RWPE2 (cell line): ENCODE results near the gene CACNA1E.

Source experiments
- ATAC-seq: fragments of 200-7000 bp; cut with Tn5 transposase; 3 replicates; pipeline ENCODE4 v1.9.1; 2021; ENCODE audit warnings: low read depth
- DNase-seq: peaks from one replicate; pipeline ENCODE4 v3.0.0-alpha.2; 2020; ENCODE audit warnings: low spot score
- H3K27ac ChIP-seq: fragments of 450-650 bp; 2 replicates; pipeline ENCODE4 v1.5.1; 2017; ENCODE audit warnings: mild to moderate bottlenecking; ENCODE audit not compliant: poor library complexity, severe bottlenecking
- H3K27me3 ChIP-seq: fragments of 250-450 bp; sonication (Bioruptor Pico); 2 replicates; pipeline ENCODE4 v1.5.1; 2021; ENCODE audit warnings: mild to moderate bottlenecking, moderate library complexity; ENCODE audit not compliant: insufficient read depth, poor library complexity, severe bottlenecking
- H3K36me3 ChIP-seq: fragments of 250-450 bp; sonication (Bioruptor Pico); 2 replicates; pipeline ENCODE4 v1.5.1; 2020; ENCODE audit warnings: low read depth, mild to moderate bottlenecking, moderate library complexity
- H3K4me1 ChIP-seq: fragments of 250-450 bp; sonication (Bioruptor Pico); 2 replicates; pipeline ENCODE4 v1.5.1; 2021; ENCODE audit warnings: mild to moderate bottlenecking, moderate library complexity; ENCODE audit not compliant: insufficient read depth, poor library complexity, severe bottlenecking
- H3K4me3 ChIP-seq: fragments of 250-450 bp; sonication (Bioruptor Pico); 2 replicates; pipeline ENCODE4 v1.5.1; 2021; ENCODE audit warnings: mild to moderate bottlenecking, moderate library complexity; ENCODE audit not compliant: severe bottlenecking
- H3K9me3 ChIP-seq: fragments of 250-450 bp; sonication (Bioruptor Pico); 2 replicates; pipeline ENCODE4 v1.5.1; 2021; ENCODE audit warnings: mild to moderate bottlenecking, moderate library complexity; ENCODE audit not compliant: severe bottlenecking
- TF ChIP-seq, protein P1 (sequence below): fragments of 450-650 bp; IDR thresholded peaks from one replicate; pipeline ENCODE4 v1.5.1; 2017; ENCODE audit warnings: mild to moderate bottlenecking, moderate library complexity; ENCODE audit not compliant: poor library complexity, severe bottlenecking

Gene CACNA1E

DNA sequence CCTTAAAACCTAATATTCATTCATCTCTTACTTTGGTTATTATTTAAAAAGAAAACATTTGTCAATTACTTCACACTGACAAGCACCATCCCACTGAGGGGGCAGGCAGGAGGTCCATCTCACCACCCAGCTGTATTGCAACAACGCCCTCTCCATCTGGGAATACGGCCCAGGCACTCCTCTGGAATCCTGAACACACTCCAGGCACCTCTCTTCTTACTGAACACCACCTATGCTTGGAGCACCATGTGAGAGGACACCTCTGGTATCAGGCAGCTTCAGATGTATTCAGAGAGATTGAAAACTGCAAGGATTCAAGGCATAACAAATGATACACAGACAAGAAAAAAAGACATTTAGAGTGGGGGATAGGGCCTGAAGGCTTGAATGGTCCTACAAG lies 147.1 kb downstream of the CACNA1E start:
- DNase-seq (no peak), ATAC-seq (no peak)
- H3K4me3 ChIP-seq, result no peak overlapping the region
- H3K27me3 ChIP-seq, result no peaks in the 10 kb centered on the region
- no peaks in the 10 kb centered on the region for H3K4me1 ChIP-seq
- TF ChIP-seq, protein P1, sequence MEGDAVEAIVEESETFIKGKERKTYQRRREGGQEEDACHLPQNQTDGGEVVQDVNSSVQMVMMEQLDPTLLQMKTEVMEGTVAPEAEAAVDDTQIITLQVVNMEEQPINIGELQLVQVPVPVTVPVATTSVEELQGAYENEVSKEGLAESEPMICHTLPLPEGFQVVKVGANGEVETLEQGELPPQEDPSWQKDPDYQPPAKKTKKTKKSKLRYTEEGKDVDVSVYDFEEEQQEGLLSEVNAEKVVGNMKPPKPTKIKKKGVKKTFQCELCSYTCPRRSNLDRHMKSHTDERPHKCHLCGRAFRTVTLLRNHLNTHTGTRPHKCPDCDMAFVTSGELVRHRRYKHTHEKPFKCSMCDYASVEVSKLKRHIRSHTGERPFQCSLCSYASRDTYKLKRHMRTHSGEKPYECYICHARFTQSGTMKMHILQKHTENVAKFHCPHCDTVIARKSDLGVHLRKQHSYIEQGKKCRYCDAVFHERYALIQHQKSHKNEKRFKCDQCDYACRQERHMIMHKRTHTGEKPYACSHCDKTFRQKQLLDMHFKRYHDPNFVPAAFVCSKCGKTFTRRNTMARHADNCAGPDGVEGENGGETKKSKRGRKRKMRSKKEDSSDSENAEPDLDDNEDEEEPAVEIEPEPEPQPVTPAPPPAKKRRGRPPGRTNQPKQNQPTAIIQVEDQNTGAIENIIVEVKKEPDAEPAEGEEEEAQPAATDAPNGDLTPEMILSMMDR, result no peak
- H3K27ac ChIP-seq, result no peak overlapping the region
- H3K9me3 ChIP-seq, result no peaks in the 10 kb centered on the region
- H3K36me3 ChIP-seq, result no peaks in the 10 kb centered on the region

DNA sequence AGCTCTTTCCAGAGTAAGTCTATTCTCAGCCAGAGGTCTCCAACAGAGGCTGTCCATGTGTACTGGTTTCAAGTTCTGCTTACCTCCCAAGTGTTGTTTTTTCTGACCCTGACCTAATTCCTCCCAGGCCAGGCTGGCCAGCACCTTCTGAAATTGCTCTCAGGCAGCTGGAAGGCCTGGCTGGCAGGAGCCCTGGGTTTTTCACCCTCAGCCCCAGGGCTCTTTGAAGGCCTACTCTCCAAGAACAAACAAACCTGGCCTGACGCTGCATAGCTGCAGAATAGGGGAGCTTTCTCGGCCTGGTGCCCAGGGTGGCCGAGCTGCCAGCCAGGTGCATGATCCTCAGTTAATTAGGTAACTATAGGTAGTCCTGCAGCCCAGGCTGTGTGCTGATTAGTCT lies 147.5 kb downstream of the CACNA1E start:
- no peaks in the 10 kb centered on the region for H3K4me1 ChIP-seq
- no peak overlapping the region for H3K4me3 ChIP-seq
- TF ChIP-seq, protein P1, result no peak
- DNase-seq (no peak), ATAC-seq (no peak)
- no peak overlapping the region for H3K27ac ChIP-seq
- no peaks in the 10 kb centered on the region for H3K36me3 ChIP-seq
- H3K9me3 ChIP-seq, result no peaks in the 10 kb centered on the region
- no peaks in the 10 kb centered on the region for H3K27me3 ChIP-seq

DNA sequence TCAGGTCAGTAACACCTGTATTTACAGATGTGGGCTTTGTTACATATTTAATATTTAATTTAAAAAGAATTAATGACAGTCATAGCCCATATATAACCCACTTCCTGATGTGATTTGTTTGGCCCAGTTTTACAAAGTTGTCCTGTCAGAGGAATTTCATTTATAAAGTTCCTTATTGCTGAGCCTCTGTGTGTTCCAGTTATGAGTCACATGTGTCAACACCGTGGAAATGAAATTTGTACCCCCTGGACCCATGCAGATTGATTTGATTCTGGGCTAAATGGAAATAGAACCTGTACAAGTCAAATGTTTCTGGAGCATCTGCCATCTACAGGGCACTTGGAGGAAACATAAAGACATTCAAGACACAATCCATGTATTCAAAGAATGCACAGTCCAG lies 149.2 kb downstream of the CACNA1E start:
- Histone ChIP-seq H3K4me3 (no peak overlapping the region), H3K27ac (no peak overlapping the region), H3K27me3 (peaks cover under 1% of the 10 kb centered on the region), H3K9me3 (no peaks in the 10 kb centered on the region), H3K36me3 (no peaks in the 10 kb centered on the region), H3K4me1 (no peaks in the 10 kb centered on the region)
- ATAC-seq (no peak), DNase-seq (no peak)
- TF ChIP-seq, protein P1, result no peak

DNA sequence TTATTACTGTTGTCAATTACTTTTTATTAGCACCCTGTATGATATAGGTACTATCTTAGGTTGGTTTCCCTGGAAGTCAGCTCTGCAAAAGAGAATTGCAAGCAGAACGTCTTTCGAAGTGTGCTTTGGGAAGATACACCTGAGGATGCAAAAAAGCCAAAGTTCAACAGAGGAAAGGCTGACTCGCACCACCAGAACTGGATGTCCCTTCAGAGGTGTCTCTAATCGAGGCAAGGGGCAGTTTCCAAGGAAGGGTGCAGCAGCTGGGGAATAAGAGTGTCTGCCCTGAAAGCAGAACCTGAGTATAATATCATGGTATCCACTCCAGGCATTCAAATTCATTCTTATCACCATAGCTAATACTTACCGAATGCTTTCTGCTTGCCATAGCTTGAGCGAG lies 149.6 kb downstream of the CACNA1E start:
- H3K4me3 ChIP-seq, result no peak overlapping the region
- H3K27me3 ChIP-seq, result peaks cover 5% of the 10 kb centered on the region
- DNase-seq, result no peak
- no peaks in the 10 kb centered on the region for H3K36me3 ChIP-seq
- H3K9me3 ChIP-seq, result no peaks in the 10 kb centered on the region
- no peak for ATAC-seq
- no peak overlapping the region for H3K27ac ChIP-seq
- TF ChIP-seq, protein P1, result no peak
- no peaks in the 10 kb centered on the region for H3K4me1 ChIP-seq

DNA sequence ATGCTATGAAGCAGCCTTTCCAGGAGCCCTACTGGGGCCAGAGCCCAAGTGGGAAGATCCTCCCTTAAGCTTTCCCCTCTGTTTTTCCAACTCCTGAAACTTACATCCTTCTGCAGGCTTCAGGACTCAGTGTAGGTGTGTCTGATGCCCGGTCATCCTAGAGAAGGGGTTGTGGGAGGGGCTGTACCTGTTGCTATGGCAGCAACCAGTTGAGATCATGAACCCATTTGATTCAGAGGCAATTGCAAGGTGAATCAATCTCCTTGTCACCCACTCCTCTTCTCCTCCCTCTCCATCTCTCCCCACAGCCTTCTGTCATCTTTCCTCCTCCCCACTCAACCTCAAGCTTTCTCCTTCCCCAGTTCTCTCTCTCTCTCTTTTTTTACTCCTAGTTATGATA lies 151.8 kb downstream of the CACNA1E start:
- H3K27me3 ChIP-seq, result peaks cover 10% of the 10 kb centered on the region
- TF ChIP-seq, protein P1, result no peak
- no peak overlapping the region for H3K4me3 ChIP-seq
- ATAC-seq (no peak), DNase-seq (no peak)
- H3K9me3 ChIP-seq, result no peaks in the 10 kb centered on the region
- no peak overlapping the region for H3K27ac ChIP-seq
- H3K36me3 ChIP-seq, result no peaks in the 10 kb centered on the region
- no peaks in the 10 kb centered on the region for H3K4me1 ChIP-seq
